GM21447 (cell line): ENCODE data around the gene CAMKMT.

Experiments
- ATAC-seq: cut with Tn5 transposase; IDR thresholded peaks from one replicate; pipeline ENCODE4 v1.9.1; 2021; ENCODE audit not compliant: unreplicated experiment

The CAMKMT gene

GRCh38 chr2:44548221-44549098, 186.7 kb downstream of the CAMKMT start:
- ATAC-seq, result no peak

GRCh38 chr2:44549099-44549471, 187.3 kb downstream of the CAMKMT start:
- no peak for ATAC-seq

GRCh38 chr2:44549856-44550255, 188.1 kb downstream of the CAMKMT start:
- ATAC-seq, result no peak

- ATAC-seq, result no peak
Measured at GRCh38 chr2:44550561-44550960, 188.8 kb downstream of the CAMKMT start.

- no peak for ATAC-seq
Measured at GRCh38 chr2:44551497-44551896, 189.8 kb downstream of the CAMKMT start.

- ATAC-seq, result no peak
Measured at GRCh38 chr2:44553456-44553855, 191.7 kb downstream of the CAMKMT start.

- ATAC-seq, result no peak
Measured at GRCh38 chr2:44555700-44556099, 194.0 kb downstream of the CAMKMT start.

- ATAC-seq, result no peak
Measured at GRCh38 chr2:44559108-44559507, 197.4 kb downstream of the CAMKMT start.

GRCh38 chr2:44560352-44560751, 198.6 kb downstream of the CAMKMT start:
- ATAC-seq, result no peak

- no peak for ATAC-seq
Measured at GRCh38 chr2:44560941-44561340, 199.2 kb downstream of the CAMKMT start.

- ATAC-seq, result no peak
Measured at GRCh38 chr2:44562737-44563136, 201.0 kb downstream of the CAMKMT start.

- ATAC-seq, result no peak
Measured at GRCh38 chr2:44564752-44565151, 203.0 kb downstream of the CAMKMT start.

GRCh38 chr2:44566059-44566458, 204.3 kb downstream of the CAMKMT start:
- ATAC-seq, result no peak

- ATAC-seq, result no peak
Measured at GRCh38 chr2:44569491-44569890, 207.7 kb downstream of the CAMKMT start.

GRCh38 chr2:44570271-44570670, 208.5 kb downstream of the CAMKMT start:
- no peak for ATAC-seq

GRCh38 chr2:44570777-44571176, 209.0 kb downstream of the CAMKMT start:
- ATAC-seq, result no peak

GRCh38 chr2:44572196-44572900, 210.6 kb downstream of the CAMKMT start:
- no peak for ATAC-seq

GRCh38 chr2:44573996-44574395, 212.2 kb downstream of the CAMKMT start:
- ATAC-seq, result no peak

GRCh38 chr2:44578471-44579093, 216.8 kb downstream of the CAMKMT start:
- ATAC-seq, result no peak

- no peak for ATAC-seq
Measured at GRCh38 chr2:44579115-44579836, 217.5 kb downstream of the CAMKMT start.

GRCh38 chr2:44579837-44580230, 218.1 kb downstream of the CAMKMT start:
- ATAC-seq, result no peak
